M059J (cell line): Measurements from ENCODE around the gene ACTL9. TPM values are rescaled to one million over a fixed set of nuclear protein-coding genes. Genes with fewer than 3 reads are reported as not detected.

ENCODE experiments used
- DNase-seq: peaks from one replicate; pipeline ENCODE4 v3.0.0-alpha.2; 2012; ENCODE audit warnings: low read depth
- total RNA-seq: library from RNA; depleted of rRNA; stranded (reverse); fragments of >200 nt; shearing (Covaris generic); gene quantifications from 2 replicates; pipeline ENCODE4 v1.2.3, GENCODE V29; 2014

The ACTL9 gene
- total RNA-seq, 1 experiment from 2014 or later: not detected

DNA sequence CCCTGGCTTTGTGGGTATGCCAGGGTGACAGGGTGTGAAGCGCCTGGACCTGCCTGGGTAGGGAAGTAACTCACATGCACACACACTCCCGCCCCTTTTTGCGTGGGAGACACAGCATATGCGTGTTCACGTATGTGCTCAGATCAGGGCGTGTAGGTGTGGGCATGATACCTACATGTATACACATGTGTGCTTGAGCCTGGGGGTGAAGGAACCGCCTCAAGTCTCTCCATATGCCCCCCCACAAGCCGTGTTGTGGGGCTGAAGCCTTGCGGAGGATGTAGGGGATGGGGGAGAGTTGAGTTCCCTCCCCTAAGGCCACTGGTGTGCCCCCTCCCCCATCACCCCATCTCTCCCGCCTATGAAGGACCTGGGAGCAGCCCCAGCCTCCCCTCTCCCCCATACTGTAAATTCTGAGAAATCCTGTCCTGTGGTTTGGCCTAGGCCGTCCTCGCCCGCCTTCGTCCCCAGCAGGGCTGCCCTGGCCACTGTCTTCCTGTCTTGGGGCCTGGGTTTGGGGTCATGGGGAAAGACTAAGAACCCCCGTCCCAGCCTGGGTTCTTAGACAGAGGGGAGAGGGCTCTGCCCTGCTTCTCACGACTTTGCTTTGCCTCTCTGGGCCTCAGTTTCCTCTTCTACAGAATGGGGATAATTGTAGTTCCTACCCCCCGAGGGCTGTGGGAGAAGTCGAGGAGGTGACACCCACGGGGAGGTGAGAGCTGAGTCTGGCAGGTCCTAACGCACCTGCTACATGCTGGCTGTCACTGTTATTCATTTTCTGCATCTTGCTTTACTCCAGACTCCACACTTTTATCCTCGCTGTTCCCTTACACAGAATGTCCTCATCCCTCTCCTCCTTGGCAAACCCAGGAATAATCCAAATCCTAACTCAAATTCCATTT, 14.3 kb downstream of the ACTL9 start:
- DNase-seq: no peak

GRCh38 chr19:8682931-8683330, 15.7 kb downstream of the ACTL9 start:
- no peak for DNase-seq

DNA sequence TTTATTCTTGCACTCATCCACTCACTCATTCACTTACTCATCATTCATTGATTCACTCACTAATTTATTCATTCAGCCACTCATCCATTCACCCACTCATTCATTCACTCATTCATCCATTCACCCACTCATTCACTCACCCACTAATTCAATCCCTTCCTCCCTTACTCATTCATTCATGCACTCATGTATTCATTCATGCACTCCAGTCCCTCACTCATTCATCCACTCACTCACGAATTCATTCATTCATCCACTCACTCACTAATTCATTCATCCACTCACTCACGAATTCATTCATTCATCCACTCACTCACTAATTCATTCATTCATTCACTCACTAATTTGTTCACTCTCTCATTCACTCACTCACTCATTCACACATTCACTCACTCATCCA, 16.1 kb downstream of the ACTL9 start:
- DNase-seq: no peak

DNA sequence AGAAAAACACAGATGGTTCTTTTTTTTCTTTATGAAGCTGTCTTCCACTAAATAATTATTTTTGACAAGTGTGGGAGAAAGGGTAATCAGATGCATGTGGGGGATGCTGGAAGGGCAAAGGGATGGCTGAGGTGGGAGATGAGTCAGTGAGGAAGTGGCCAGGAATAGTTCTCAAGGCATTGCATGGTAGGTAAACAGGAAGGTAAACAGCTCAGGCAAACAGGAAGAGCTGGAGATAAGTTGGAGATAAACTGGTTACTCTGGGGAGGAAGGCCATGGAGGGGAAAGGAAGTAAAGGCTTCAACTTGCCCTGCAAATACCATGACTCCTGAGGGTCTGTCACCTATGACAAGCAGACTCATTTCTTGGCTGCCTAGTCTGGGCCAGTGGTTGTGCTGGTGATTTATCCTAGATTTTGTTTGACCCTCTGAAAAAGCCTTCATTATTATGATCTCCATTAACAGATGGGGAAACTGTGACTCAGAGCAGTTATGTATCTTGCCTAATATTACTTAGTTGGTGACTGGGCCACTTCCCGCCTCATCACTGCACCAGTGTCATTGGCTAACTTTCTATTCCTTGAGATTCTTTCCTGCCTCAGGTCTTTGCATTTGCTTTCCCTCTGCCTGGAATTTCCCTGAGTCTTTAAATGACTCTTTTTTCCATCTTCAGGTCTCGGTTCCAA, 17.1 kb downstream of the ACTL9 start:
- no peak for DNase-seq

GRCh38 chr19:8680676-8681344, 17.8 kb downstream of the ACTL9 start:
- DNase-seq: no peak

DNA sequence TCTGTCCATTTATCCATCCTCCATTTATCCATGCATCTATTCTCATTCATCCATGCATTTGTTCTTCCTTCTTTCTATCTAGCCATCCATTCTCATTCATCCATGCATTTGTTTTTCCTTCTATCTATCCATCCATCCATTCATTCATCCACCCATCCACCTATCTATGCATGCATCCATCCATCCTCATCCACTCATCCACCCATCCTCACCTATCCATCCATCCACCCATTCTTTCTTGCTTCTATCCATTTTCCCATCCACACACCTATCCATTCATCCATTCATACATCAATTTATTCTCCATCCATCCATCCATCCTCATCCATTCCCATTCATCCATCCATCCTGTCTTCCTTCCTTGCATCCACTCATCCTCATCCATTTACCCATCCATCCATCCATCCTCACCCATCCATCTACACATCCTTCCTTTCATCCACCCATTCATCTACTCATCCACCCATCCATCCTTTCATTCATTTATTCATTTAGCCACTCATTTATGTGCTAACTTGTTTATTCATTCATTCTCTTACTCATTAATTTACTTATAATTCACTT, 20.3 kb downstream of the ACTL9 start:
- DNase-seq: no peak

DNA sequence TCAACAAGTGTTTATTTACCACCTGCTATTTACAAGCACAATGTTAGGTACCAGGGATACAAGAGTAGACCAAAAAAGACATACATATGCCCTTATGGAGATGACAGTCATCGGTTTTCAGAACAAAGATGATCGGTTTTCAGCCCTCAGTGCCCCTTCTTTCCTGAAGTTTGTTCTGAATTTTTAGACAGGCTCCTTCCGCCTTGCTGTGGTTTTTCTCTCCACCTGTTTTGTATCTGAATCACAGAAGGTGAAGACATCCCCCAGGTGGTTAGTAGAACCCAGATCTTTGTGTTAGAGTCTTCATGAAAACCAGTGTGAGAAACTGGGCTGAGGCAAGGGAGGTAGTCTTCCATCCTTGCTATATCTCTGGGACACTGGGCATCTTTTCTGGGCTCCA, 23.5 kb downstream of the ACTL9 start:
- no peak for DNase-seq

DNA sequence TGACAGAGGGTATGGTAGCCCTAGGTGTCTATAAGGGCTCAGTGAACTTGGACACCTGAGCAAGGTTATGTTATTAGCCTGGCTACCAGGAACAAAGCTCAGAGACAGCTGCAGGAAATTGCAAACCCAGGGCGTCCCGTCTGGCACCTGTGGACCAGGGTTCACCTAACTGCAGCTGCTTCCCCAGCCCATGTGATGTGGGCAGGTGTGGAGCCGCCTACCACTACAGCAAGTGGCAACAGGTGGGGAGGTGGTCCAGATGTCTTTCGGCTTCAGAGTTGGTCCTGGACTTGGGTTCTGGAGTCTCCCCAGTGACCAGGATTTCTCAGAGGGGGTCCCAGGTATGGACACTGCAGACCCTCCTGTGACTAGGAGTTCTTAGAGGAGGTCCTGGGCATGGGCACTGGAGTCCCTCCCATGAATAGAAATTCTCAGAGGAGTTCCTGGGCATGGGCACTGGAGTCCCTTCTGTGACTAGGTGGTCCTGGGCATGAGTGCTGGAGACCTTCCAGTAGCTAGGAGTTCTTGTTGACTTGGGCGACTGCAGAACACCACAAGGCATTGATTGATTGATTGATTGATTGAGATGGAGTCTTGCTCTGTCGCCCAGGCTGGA, 25.2 kb downstream of the ACTL9 start:
- DNase-seq: no peak

- no peak for DNase-seq
Observed at GRCh38 chr19:8666814-8667405, 31.7 kb downstream of the ACTL9 start.

- DNase-seq: no peak
Observed at GRCh38 chr19:8665468-8666213, 33.0 kb downstream of the ACTL9 start.

DNA sequence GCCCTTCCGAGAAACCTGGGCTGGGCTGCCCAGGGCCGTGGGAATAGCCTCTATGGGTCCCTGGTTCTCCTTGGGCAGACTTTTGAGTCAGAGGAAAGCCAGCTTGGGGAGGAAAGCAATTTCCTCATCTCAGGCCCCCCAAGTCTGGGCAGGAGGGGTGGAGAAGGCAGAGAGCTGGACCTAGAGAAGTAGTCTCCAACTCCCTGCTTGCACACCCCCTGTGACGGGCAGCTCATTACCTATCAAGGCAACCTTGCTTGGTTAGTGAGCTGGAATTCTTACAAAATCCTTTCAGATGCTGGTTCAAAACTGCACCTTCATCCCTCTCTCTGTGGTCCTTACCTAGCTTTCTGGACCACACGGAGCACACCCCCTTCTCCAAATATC, 33.9 kb downstream of the ACTL9 start:
- DNase-seq: no peak

DNA sequence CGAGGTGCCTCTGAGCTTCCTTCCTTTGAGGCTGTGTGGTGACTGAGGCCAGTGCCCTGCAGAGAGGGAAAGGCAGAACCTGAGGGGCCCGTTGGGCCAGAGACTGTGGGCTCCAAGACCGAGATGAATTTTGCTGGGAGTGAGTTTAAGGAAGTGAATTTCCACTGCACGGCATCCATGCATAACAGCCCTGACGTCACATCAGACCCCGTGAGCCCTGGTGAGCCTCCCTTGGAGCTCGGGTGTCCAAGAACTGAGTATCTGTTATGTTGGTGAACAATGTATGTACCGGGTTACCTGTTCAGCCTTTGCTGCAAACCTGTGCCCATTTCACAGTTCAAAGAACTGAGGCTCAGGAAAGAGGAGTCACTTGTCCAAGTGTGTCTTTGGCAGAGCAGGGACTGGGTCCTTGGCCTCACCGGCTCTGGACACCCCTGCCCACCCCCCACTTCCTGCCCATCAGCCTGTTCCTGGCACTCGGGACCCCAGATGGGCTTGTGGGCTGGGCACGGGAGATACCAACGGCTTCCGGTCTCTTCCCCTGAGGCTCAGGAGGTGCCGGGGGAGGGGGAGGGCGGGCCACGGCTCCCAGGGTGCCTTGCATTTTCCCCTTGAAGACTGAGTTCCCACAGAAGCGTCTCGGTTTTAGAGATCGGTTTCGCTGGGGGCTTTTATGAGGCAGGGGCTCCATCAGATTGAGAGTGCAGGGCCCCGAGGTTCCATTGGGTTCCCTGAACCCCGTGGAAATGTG, 34.5 kb downstream of the ACTL9 start:
- DNase-seq: no peak

GRCh38 chr19:8662263-8662662, 36.3 kb downstream of the ACTL9 start:
- no peak for DNase-seq

DNA sequence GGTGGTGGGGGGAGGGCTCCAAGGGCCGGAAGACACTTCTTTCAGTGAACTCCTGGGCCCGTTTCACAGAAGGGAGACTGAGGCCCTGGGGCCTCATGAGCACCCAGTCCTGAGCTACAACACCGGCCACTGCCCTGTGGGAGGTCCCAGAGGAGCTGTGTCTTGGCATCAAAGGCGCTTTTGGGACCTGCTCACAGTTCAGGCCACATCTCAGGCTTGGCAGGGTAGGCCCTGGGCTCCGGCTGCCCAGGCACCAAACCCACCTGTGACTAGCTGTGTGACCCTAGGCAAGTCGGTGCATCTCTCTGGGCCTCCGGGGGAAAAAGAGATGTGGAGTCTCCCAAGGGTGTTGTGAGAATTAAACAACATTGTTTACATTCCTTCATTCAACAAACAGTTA, 38.7 kb downstream of the ACTL9 start:
- DNase-seq: no peak

DNA sequence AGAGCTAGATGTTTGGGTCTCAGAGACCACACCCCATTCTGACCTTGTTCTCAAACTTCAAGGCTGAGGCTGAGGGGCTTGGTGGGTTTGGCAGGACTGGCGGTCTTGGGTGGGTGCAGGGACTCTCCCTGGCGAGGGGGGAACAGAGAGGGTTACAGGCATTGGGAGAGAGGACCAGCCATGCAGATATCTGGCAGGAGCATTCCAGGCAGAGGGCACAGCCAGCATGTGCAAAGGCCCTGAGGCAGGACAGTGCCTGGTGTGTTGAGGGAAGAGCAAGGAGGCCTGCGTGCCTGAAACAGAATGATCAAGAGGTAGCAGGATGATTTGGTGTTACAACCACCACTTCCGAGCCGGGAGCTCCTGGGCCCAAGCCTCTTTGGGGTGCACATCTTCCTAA, 40.7 kb downstream of the ACTL9 start:
- DNase-seq: no peak

DNA sequence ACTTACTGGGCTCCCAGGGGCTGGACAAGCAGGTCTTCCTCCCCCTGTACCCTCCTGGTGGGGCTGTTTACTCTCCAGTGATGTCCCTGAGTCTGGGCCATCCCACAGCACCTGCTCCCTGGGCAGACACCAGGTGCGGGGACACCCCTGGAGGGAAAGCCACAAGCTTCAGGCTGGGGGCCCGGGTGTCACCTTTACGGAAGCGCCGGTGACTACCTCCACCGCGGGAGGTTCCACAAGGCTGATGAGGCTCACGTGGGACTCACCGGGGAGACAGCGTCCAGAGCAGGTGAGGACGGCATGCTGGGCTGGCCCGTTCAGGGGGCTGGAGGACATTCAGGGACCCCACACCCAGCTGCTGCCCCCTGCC, 43.3 kb downstream of the ACTL9 start:
- DNase-seq: no peak

GRCh38 chr19:8654591-8655339, 43.8 kb downstream of the ACTL9 start:
- DNase-seq: peak; percentile 48

DNA sequence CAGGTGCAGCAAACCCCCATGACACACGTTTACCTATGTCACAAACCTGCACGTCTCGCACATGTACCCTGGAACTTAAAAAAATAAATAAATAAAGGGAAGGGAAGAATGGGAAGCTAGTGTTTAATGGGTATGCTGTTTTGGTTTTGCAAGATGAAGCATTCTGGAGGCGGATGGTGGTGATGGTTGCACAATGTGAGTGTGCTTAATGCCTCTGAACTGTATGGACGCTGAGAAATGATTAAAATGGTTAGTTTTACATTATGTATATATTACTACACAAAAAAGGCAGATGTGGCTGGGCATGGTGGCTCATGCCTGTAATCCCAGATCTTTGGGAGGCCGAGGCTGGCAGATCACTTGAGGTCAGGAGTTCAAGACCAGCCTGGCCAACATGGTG, 50.4 kb downstream of the ACTL9 start:
- no peak for DNase-seq
